Kidney (tissue), 22 donors: ENCODE results near the gene DPP10. TPM values are rescaled to one million over a fixed set of nuclear protein-coding genes. Genes with fewer than 3 reads are reported as not detected.

Source experiments
- DNase-seq, 5 donors: peaks; one replicate each; pipeline ENCODE4 v3.0.0-alpha.2; 2013 to 2020
- FAIRE-seq: peaks from 2 replicates; lab custom pipeline; 2012; peaks lifted over from hg19 to GRCh38; lab: Jason Lieb, UNC
- H3K27ac ChIP-seq, 2 donors: one replicate each; pipeline ENCODE4 v1.7.0; 2013; ENCODE audit warnings: low read depth in 2 of 2, low read length in 2 of 2, inconsistent platforms in 1 of 2
- H3K27me3 ChIP-seq: one replicate; pipeline ENCODE4 v1.7.1; 2013; ENCODE audit warnings: low read length, inconsistent platforms; ENCODE audit not compliant: control insufficient read depth, insufficient read depth
- H3K36me3 ChIP-seq, 3 donors: one replicate each; pipeline versions ENCODE4 v1.7.0 to v1.7.1; 2013; ENCODE audit warnings: low read length in 3 of 3, control low read depth in 1 of 3, inconsistent platforms in 1 of 3; ENCODE audit not compliant: insufficient read depth in 3 of 3, control insufficient read depth in 2 of 3
- H3K4me1 ChIP-seq, 3 donors: one replicate each; pipeline versions ENCODE4 v1.7.0 to v1.7.1; 2013; ENCODE audit warnings: low read length in 3 of 3, inconsistent platforms in 1 of 3, low read depth in 1 of 3; ENCODE audit not compliant: control insufficient read depth in 2 of 3, insufficient read depth in 2 of 3
- H3K4me3 ChIP-seq, 3 donors: one replicate each; pipeline versions ENCODE4 v1.7.0 to v1.8.1; 2013; ENCODE audit warnings: low read length in 3 of 3, control low read depth in 1 of 3, inconsistent platforms in 1 of 3
- H3K9ac ChIP-seq, 3 donors: one replicate each; pipeline versions ENCODE4 v1.7.0 to v1.7.1; 2013; ENCODE audit warnings: low read length in 3 of 3, control low read depth in 1 of 3, inconsistent platforms in 1 of 3
- H3K9me3 ChIP-seq, 3 donors: one replicate each; pipeline versions ENCODE4 v1.7.0 to v1.7.1; 2013; ENCODE audit warnings: low read length in 3 of 3, control low read depth in 1 of 3, inconsistent platforms in 1 of 3; ENCODE audit not compliant: control insufficient read depth in 2 of 3, insufficient read depth in 1 of 3
- CTCF ChIP-seq: IDR thresholded peaks from 3 replicates; pipeline ENCODE4 v1.5.1; 2012; ENCODE audit warnings: mild to moderate bottlenecking, moderate library complexity, borderline replicate concordance; ENCODE audit not compliant: insufficient read depth; ENCODE audit errors: extremely low read depth
- intact Hi-C: fragments of 100-400 bp; cut with DNase I; formaldehyde crosslinking; loops from one replicate; pipeline ENCODE4 v1.11.1; 2022
- long read RNA-seq, 10 donors: library from polyadenylated mRNA in 1 of 10; unstranded in 1 of 10; transcript quantifications; one replicate each; pipeline ENCODE4 v2.0.0 and lab custom pipeline, GENCODE V29; 2021 to 2026
- polyA plus RNA-seq: library from polyadenylated mRNA; stranded (reverse); fragments of 350-450 nt; fragmentation: Illumina TruSeq; extraction: RNeasy Lipid Tissue Mini Kit (QIAGEN cat#74804); gene quantifications from one replicate; pipeline ENCODE4 v1.2.3, GENCODE V29; 2014; ENCODE audit warnings: low read depth, low replicate concordance; ENCODE audit not compliant: insufficient read depth
- total RNA-seq: library from RNA; stranded (reverse); fragmentation: NEBNext Ultra II Directional; extraction: Animal tissue kit (Norgen Biotek cat#: 25700); gene quantifications from one replicate; pipeline ENCODE4 v1.2.1, GENCODE V29; 2021
- donor health status: control.
- donor health status: control.
- donor health status: control.
- donor health status: control.
- donor health status: control.
- donor health status: DM: yes; HTN: yes; CAD: no.
- donor health status: Normal renal cell carcinoma (clear cell type).

Gene DPP10
- total RNA-seq = not detected
- 0.67 TPM for polyA plus RNA-seq
- long read RNA-seq, donor 1, partial matches to known transcripts = 0 of 1 reads
- long read RNA-seq, donor 1, other reads (novel, unspliced or antisense) = 0 of 1 reads
- long read RNA-seq, donor 2 = 0 reads
- long read RNA-seq, donor 3 = 0 reads
- long read RNA-seq, donor 4 = 0 reads
- long read RNA-seq, donor 5 = 0 reads
- long read RNA-seq, donor 6 = 0 reads
- long read RNA-seq, donor 7 = 0 reads
- long read RNA-seq, donor 8, partial matches to known transcripts = 0 of 1 reads
- long read RNA-seq, donor 8, other reads (novel, unspliced or antisense) = 0 of 1 reads
- long read RNA-seq, donor 9 = 0 reads
- long read RNA-seq, donor 10 = 0 reads

- peak in 4 of 5 donors; percentile 52 to 84 (median 79) for DNase-seq
- Histone ChIP-seq H3K9ac (no peak within 1 kb of the TSS), H3K27ac (no peak within 1 kb of the TSS), H3K4me3 (no peak within 1 kb of the TSS), H3K9me3 (no peaks in the 10 kb centered on the region), H3K4me1 (no peaks in the 10 kb centered on the region), H3K27me3 (no peaks in the 10 kb centered on the region), H3K36me3 (no peaks in the 10 kb centered on the region)
- FAIRE-seq = no peak
- no peak for TF ChIP-seq CTCF
- intact Hi-C loops = no loop called here
Observed at GRCh38 chr2:114442510-114442909, at the start of gene DPP10. TSS of gene DPP10 (plus strand) at chr2:114442641.

- FAIRE-seq (no peak), DNase-seq (no peak)
- Histone ChIP-seq H3K9me3 (no peaks in the 10 kb centered on the region), H3K27me3 (no peaks in the 10 kb centered on the region), H3K36me3 (no peaks in the 10 kb centered on the region), H3K4me1 (no peaks in the 10 kb centered on the region), H3K9ac (no peak overlapping the region), H3K4me3 (no peak overlapping the region), H3K27ac (no peak overlapping the region)
- intact Hi-C loops = no loop called here
- TF ChIP-seq CTCF = no peak
Observed at GRCh38 chr2:114400890-114401289, 41.6 kb upstream of the DPP10 start.

GRCh38 chr2:114405247-114406116, 37.0 kb upstream of the DPP10 start:
- DNase-seq (no peak), FAIRE-seq (no peak)
- TF ChIP-seq CTCF = no peak
- no peak overlapping the region for H3K4me3 ChIP-seq
- H3K27ac ChIP-seq = no peak overlapping the region
- H3K9me3 ChIP-seq = no peaks in the 10 kb centered on the region
- no peaks in the 10 kb centered on the region for H3K4me1 ChIP-seq
- intact Hi-C loops = no loop called here
- H3K27me3 ChIP-seq = no peaks in the 10 kb centered on the region
- no peaks in the 10 kb centered on the region for H3K36me3 ChIP-seq
- no peak overlapping the region for H3K9ac ChIP-seq
